DMS114 treated with DMSO at 0.1 percent for 48 hours (cell line): ENCODE data around the gene NRF1.
"Not testable (repeated sequence)": the region's sequence is repeated elsewhere in the genome, so short reads cannot be mapped to it uniquely, and the experiment has no call there.

Source experiments
- DNase-seq: peaks from one replicate; lab custom pipeline; 2025; ENCODE audit not compliant: unreplicated experiment; lab: John Stamatoyannopoulos, UW

NRF1 gene

GRCh38 chr7:129606803-129607202 is 4.7 kb upstream of the NRF1 start:
- no peak for DNase-seq

GRCh38 chr7:129607471-129608120 is 3.9 kb upstream of the NRF1 start:
- DNase-seq = no peak

- DNase-seq = no peak
These were observed 1.9 kb upstream of the NRF1 start for GRCh38 chr7:129609666-129610065.

GRCh38 chr7:129610709-129611245 is 743 bp upstream of the NRF1 start:
- no peak for DNase-seq

- DNase-seq = peak; percentile 20
These were observed 844 bp downstream of the NRF1 start for GRCh38 chr7:129612112-129613015.

- no peak for DNase-seq
These were observed 1.5 kb downstream of the NRF1 start for GRCh38 chr7:129613016-129613337.

GRCh38 chr7:129615018-129615417 is 3.5 kb downstream of the NRF1 start:
- DNase-seq = no peak

- DNase-seq = no peak
These were observed 5.0 kb downstream of the NRF1 start for GRCh38 chr7:129616530-129616929.

GRCh38 chr7:129617178-129617577 is 5.7 kb downstream of the NRF1 start:
- DNase-seq = no peak

- no peak for DNase-seq
These were observed 6.1 kb downstream of the NRF1 start for GRCh38 chr7:129617652-129618051.

- no peak for DNase-seq
These were observed 15.4 kb downstream of the NRF1 start for GRCh38 chr7:129626896-129627295.

GRCh38 chr7:129630341-129630740 is 18.8 kb downstream of the NRF1 start:
- DNase-seq = no peak

GRCh38 chr7:129634361-129635034 is 23.0 kb downstream of the NRF1 start:
- no peak for DNase-seq

GRCh38 chr7:129635300-129636029 is 23.9 kb downstream of the NRF1 start:
- DNase-seq = peak; percentile 60

GRCh38 chr7:129636030-129636550 is 24.6 kb downstream of the NRF1 start:
- DNase-seq = not testable (repeated sequence)

GRCh38 chr7:129636641-129637040 is 25.1 kb downstream of the NRF1 start:
- no peak for DNase-seq

GRCh38 chr7:129640400-129640799 is 28.9 kb downstream of the NRF1 start:
- DNase-seq = no peak

- DNase-seq = no peak
These were observed 31.5 kb downstream of the NRF1 start for GRCh38 chr7:129642871-129643549.

GRCh38 chr7:129643550-129644170 is 32.1 kb downstream of the NRF1 start:
- DNase-seq = no peak
